ENCODE measurements around the gene BORCS6.

The BORCS6 gene

GRCh38 chr17:8210761-8211458 lies 20.9 kb upstream of the BORCS6 start:
- no peak for DNase-seq (ENCODE audit: low read depth)

- DNase-seq (ENCODE audit: low read depth): peak; percentile 84
Observed at GRCh38 chr17:8209907-8210760, 20.2 kb upstream of the BORCS6 start, which contains the start of gene AURKB. Gene AURKB (minus strand): TSS chr17:8210575. CDS start chr17:8210224, 351 bp downstream.

- DNase-seq (ENCODE audit: low read depth): no peak
Observed at GRCh38 chr17:8206536-8206935, 16.6 kb upstream of the BORCS6 start.

GRCh38 chr17:8204761-8205555 lies 15.0 kb upstream of the BORCS6 start:
- DNase-seq (ENCODE audit: low read depth): no peak

GRCh38 chr17:8192070-8192815 lies 2.3 kb upstream of the BORCS6 start:
- DNase-seq (ENCODE audit: low read depth): no peak

- DNase-seq (ENCODE audit: low read depth): no peak
Observed at GRCh38 chr17:8190506-8190905, 526 bp upstream of the BORCS6 start.

GRCh38 chr17:8189041-8189710 lies 804 bp downstream of the BORCS6 start:
- DNase-seq (ENCODE audit: low read depth): no peak

GRCh38 chr17:8188263-8188839 lies 1.6 kb downstream of the BORCS6 start:
- DNase-seq (ENCODE audit: low read depth): no peak

- DNase-seq (ENCODE audit: low read depth): peak; percentile 69
Observed at GRCh38 chr17:8187517-8188262, 2.3 kb downstream of the BORCS6 start.

- peak; percentile 79 for DNase-seq (ENCODE audit: low read depth)
Observed at GRCh38 chr17:8186787-8187516, 3.0 kb downstream of the BORCS6 start.

- DNase-seq (ENCODE audit: low read depth): no peak
Observed at GRCh38 chr17:8186446-8186786, 3.6 kb downstream of the BORCS6 start.

GRCh38 chr17:8185582-8186445 lies 4.2 kb downstream of the BORCS6 start:
- peak; percentile 83 for DNase-seq (ENCODE audit: low read depth)

GRCh38 chr17:8176998-8177731 lies 12.8 kb downstream of the BORCS6 start:
- DNase-seq (ENCODE audit: low read depth): no peak

GRCh38 chr17:8176197-8176940 lies 13.6 kb downstream of the BORCS6 start, which contains the start of gene TMEM107:
Gene TMEM107 (minus strand): TSS chr17:8176380. CDS start chr17:8176286, 94 bp downstream.
- peak; percentile 82 for DNase-seq (ENCODE audit: low read depth)

GRCh38 chr17:8175795-8176196 lies 14.2 kb downstream of the BORCS6 start:
- no peak for DNase-seq (ENCODE audit: low read depth)

- no peak for DNase-seq (ENCODE audit: low read depth)
Observed at GRCh38 chr17:8173871-8174322, 16.1 kb downstream of the BORCS6 start.

All from activated T-helper 1 cell treated with Interleukin-2 at 50 U/mL for 16 hours (primary cell).